Measurements from ENCODE around the gene ALDH16A1.

ALDH16A1 gene

DNA sequence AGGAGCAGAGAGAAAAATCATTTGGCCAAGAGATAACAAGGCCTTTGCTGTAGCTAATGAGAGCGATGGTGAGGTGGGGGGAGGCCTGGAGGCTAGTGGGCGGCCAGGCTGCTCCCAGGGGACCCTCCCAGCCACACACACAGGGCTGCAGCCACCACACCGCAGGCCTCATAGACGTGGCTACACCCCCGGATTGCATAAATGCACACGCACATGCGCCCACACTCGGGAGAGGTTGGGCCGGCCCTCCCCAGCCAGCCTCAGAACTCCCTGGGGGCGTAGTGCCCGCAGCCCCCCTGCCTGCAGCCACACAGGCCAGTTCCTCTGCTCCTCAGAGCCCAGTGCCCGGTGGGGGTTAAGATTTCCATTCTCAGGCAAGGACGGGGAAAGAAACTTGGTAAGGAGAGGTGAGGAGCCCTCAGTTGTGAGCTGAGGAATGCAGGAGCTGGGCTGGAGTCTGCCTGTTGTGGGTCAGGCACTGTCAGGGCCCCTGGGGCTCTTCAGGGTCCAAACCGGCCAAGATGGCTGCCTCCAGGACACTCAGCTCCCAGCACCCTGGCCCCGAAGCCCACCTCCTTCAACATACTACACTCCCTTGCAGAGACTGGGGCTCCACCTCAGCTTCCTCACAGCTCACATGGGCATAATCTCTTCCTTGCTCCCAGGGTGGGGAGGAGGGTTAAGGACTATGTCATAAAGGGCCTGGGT lies 37.8 kb upstream of the ALDH16A1 start:
- no peaks in the 10 kb centered on the region for H3K9me3 ChIP-seq (ENCODE audit: control insufficient read depth in 5 of 5, low read length in 5 of 5)
- H3K9ac ChIP-seq (ENCODE audit: low read length in 5 of 5) = no peak overlapping the region
- no peak overlapping the region for H3K27ac ChIP-seq (ENCODE audit: low read depth, low read length)
- peaks cover 0 to 2% (median 0%) of the 10 kb centered on the region in 5 donors for H3K4me1 ChIP-seq (ENCODE audit: control insufficient read depth in 5 of 5, insufficient read depth in 5 of 5, low read length in 5 of 5)
- peaks cover 14 to 47% (median 34%) of the 10 kb centered on the region in 5 donors for H3K27me3 ChIP-seq (ENCODE audit: control insufficient read depth in 5 of 5, insufficient read depth in 4 of 5, low read length in 5 of 5)
- H3K36me3 ChIP-seq (ENCODE audit: control insufficient read depth in 5 of 5, insufficient read depth in 5 of 5, low read length in 5 of 5) = no peaks in the 10 kb centered on the region
- no peak overlapping the region for H3K4me3 ChIP-seq (ENCODE audit: low read depth in 1 of 5, low read length in 5 of 5)

DNA sequence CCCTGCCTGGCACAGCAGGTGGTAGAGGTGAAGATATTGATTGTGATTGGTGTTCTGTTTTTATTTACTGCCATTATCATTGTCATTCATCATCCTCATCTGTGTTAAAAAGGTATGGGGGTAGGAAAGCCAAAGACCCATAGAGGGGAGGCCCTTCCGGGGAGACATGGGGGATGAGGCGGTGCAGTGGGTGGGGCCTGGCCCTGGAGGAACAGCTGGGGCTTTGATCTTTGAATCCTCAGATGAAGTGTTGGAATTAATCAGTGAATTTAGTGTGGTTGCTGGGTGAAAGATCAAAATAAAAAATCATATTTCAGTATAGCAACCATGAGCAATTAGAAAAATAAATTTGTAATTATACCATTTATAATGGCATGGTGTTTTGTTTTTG lies 37.2 kb upstream of the ALDH16A1 start:
- no peak overlapping the region for H3K4me3 ChIP-seq (ENCODE audit: low read depth in 1 of 5, low read length in 5 of 5)
- H3K4me1 ChIP-seq (ENCODE audit: control insufficient read depth in 5 of 5, insufficient read depth in 5 of 5, low read length in 5 of 5) = peaks cover 0 to 5% (median 3%) of the 10 kb centered on the region in 5 donors
- peaks cover 14 to 51% (median 36%) of the 10 kb centered on the region in 5 donors for H3K27me3 ChIP-seq (ENCODE audit: control insufficient read depth in 5 of 5, insufficient read depth in 4 of 5, low read length in 5 of 5)
- no peak overlapping the region for H3K9ac ChIP-seq (ENCODE audit: low read length in 5 of 5)
- no peaks in the 10 kb centered on the region for H3K9me3 ChIP-seq (ENCODE audit: control insufficient read depth in 5 of 5, low read length in 5 of 5)
- no peaks in the 10 kb centered on the region for H3K36me3 ChIP-seq (ENCODE audit: control insufficient read depth in 5 of 5, insufficient read depth in 5 of 5, low read length in 5 of 5)
- no peak overlapping the region for H3K27ac ChIP-seq (ENCODE audit: low read depth, low read length)

DNA sequence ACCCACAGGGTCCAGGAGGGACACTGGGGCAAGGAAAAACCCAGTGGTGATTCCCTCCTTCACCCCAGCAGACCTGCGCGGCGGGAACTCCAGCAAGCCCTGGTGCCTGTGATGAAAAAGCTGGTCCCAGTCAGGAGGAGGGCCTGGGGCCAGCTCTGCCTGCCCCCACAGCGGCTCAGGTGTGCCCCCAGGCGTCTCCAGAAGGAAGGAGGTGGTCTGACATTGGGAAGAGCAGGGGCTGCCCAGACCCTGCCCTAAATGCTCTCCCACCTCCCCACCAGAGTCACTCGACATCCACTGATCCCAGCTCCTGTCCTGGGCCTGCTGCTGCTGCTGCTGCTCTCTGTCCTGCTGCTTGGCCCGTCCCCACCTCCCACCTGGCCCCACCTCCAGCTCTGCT lies 35.9 kb upstream of the ALDH16A1 start:
- H3K4me3 ChIP-seq (ENCODE audit: low read depth in 1 of 5, low read length in 5 of 5) = no peak overlapping the region
- peaks cover 21 to 58% (median 45%) of the 10 kb centered on the region in 5 donors for H3K27me3 ChIP-seq (ENCODE audit: control insufficient read depth in 5 of 5, insufficient read depth in 4 of 5, low read length in 5 of 5)
- no peak overlapping the region for H3K9ac ChIP-seq (ENCODE audit: low read length in 5 of 5)
- no peak overlapping the region for H3K27ac ChIP-seq (ENCODE audit: low read depth, low read length)
- no peaks in the 10 kb centered on the region for H3K36me3 ChIP-seq (ENCODE audit: control insufficient read depth in 5 of 5, insufficient read depth in 5 of 5, low read length in 5 of 5)
- no peaks in the 10 kb centered on the region for H3K9me3 ChIP-seq (ENCODE audit: control insufficient read depth in 5 of 5, low read length in 5 of 5)
- H3K4me1 ChIP-seq (ENCODE audit: control insufficient read depth in 5 of 5, insufficient read depth in 5 of 5, low read length in 5 of 5) = peaks cover 0 to 15% (median 11%) of the 10 kb centered on the region in 5 donors

DNA sequence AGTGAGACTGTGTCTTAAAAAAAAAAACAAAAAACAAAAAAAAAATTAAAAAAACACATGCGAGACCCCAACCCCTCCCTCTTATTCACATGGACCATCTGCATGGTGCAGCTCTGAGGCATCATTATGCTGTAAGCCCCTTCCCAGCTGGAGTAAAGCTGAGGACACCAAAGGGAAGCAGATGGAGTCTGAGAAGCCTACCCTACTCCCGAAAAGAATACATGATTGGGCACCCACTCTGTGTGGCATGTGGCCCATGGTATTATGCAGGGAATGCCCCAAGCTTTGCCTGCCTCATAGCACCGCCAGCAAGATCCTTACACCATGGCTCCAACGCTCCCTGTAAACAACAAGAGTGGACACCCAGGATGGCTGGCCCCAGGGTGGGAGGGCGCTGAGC lies 34.5 kb upstream of the ALDH16A1 start:
- Histone ChIP-seq H3K4me1 (ENCODE audit: control insufficient read depth in 5 of 5, insufficient read depth in 5 of 5, low read length in 5 of 5) (peaks cover 0 to 26% (median 25%) of the 10 kb centered on the region in 5 donors), H3K27ac (ENCODE audit: low read depth, low read length) (no peak overlapping the region), H3K4me3 (ENCODE audit: low read depth in 1 of 5, low read length in 5 of 5) (no peak overlapping the region), H3K9ac (ENCODE audit: low read length in 5 of 5) (no peak overlapping the region), H3K9me3 (ENCODE audit: control insufficient read depth in 5 of 5, low read length in 5 of 5) (no peaks in the 10 kb centered on the region), H3K36me3 (ENCODE audit: control insufficient read depth in 5 of 5, insufficient read depth in 5 of 5, low read length in 5 of 5) (no peaks in the 10 kb centered on the region), H3K27me3 (ENCODE audit: control insufficient read depth in 5 of 5, insufficient read depth in 4 of 5, low read length in 5 of 5) (peaks cover 35 to 72% (median 59%) of the 10 kb centered on the region in 5 donors)

DNA sequence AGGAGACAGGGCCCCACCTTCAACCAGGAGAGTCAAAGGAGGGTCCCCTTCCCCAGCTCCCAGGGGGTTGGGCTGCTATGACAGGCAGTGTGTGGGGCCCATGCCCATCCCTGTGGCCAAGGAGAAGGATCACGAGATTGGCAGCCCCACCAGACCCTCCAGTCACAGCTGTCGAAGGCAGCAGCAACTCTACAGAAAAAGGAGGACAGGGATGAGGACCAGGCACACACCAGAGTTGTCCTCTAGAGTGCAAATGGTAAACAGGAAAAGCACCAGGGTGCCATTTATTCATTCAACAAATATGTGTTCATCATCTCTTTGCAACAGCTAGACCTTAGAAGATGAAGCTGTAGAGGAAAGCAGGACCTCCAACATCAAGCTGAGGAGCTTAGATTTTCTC lies 33.9 kb upstream of the ALDH16A1 start:
- Histone ChIP-seq H3K9me3 (ENCODE audit: control insufficient read depth in 5 of 5, low read length in 5 of 5) (no peaks in the 10 kb centered on the region), H3K36me3 (ENCODE audit: control insufficient read depth in 5 of 5, insufficient read depth in 5 of 5, low read length in 5 of 5) (no peaks in the 10 kb centered on the region), H3K9ac (ENCODE audit: low read length in 5 of 5) (no peak overlapping the region), H3K27ac (ENCODE audit: low read depth, low read length) (no peak overlapping the region), H3K27me3 (ENCODE audit: control insufficient read depth in 5 of 5, insufficient read depth in 4 of 5, low read length in 5 of 5) (peaks cover 40 to 74% (median 64%) of the 10 kb centered on the region in 5 donors), H3K4me3 (ENCODE audit: low read depth in 1 of 5, low read length in 5 of 5) (no peak overlapping the region), H3K4me1 (ENCODE audit: control insufficient read depth in 5 of 5, insufficient read depth in 5 of 5, low read length in 5 of 5) (peaks cover 0 to 26% (median 26%) of the 10 kb centered on the region in 5 donors)

DNA sequence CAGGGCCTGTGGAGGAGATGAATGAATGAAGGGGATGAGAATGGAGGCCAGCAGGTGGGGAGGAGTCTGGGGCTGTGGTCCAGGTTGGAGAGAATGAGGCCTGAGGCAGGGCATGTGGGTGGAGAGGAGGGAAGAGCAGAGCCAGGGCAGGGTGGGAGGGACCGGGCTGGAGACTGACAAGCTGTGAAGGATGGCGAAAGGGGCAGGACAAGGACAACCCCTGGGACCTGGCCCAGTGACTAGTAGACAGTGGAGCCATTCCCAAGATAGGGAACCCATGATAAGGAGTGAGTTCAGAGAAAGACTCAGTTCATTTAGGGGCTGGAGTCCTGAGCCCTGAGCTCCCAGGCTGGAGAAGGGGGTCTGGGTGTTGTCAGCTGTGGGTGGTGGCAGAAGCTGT lies 32.8 kb upstream of the ALDH16A1 start:
- Histone ChIP-seq H3K9me3 (ENCODE audit: control insufficient read depth in 5 of 5, low read length in 5 of 5) (no peaks in the 10 kb centered on the region), H3K27me3 (ENCODE audit: control insufficient read depth in 5 of 5, insufficient read depth in 4 of 5, low read length in 5 of 5) (peaks cover 38 to 78% (median 67%) of the 10 kb centered on the region in 5 donors), H3K36me3 (ENCODE audit: control insufficient read depth in 5 of 5, insufficient read depth in 5 of 5, low read length in 5 of 5) (no peaks in the 10 kb centered on the region), H3K27ac (ENCODE audit: low read depth, low read length) (no peak overlapping the region), H3K9ac (ENCODE audit: low read length in 5 of 5) (no peak overlapping the region), H3K4me3 (ENCODE audit: low read depth in 1 of 5, low read length in 5 of 5) (no peak overlapping the region), H3K4me1 (ENCODE audit: control insufficient read depth in 5 of 5, insufficient read depth in 5 of 5, low read length in 5 of 5) (peaks cover 0 to 26% (median 26%) of the 10 kb centered on the region in 5 donors)

DNA sequence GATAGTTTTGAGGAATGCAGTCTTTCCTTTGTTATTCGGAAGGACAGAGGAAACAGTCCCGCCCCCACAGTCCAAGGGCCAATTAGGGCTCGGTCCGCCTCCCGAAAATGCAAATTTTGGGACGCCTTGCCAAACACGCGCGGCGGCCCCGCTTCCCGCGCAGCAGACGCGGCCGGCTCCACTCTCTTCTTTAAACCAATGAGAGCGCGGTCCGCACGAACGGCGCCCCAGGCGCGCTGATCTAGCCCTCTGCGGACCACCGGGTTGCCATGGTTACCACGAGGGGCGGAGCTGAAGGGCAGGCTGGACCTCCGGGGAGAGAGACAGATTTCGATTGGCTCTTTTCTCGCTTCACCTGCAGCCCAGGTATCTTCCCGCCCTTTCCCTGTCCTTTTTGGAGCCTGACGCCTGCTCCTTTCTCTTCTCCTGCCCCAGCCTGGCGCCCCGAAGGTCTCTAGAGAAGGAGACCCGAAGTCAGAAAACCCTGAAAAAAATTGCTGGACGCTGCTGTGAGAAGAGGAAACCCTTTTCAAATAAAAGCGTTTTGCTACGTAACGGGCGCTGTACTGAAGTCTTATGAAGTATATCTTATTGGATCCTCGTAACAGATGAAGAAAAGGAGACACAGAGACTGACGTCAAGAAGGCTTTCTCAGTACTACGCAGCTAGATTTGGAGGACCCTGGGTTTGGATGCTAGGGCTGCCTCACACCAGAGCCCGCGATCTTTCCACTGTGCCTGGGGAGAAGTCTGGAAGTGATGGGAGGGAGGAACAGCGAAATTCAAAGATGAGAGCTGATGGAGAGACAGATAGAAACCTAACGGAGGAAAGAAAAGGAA lies 31.8 kb upstream of the ALDH16A1 start:
- H3K27ac ChIP-seq (ENCODE audit: low read depth, low read length) = no peak overlapping the region
- H3K36me3 ChIP-seq (ENCODE audit: control insufficient read depth in 5 of 5, insufficient read depth in 5 of 5, low read length in 5 of 5) = no peaks in the 10 kb centered on the region
- no peak overlapping the region for H3K9ac ChIP-seq (ENCODE audit: low read length in 5 of 5)
- H3K4me3 ChIP-seq (ENCODE audit: low read depth in 1 of 5, low read length in 5 of 5) = peak overlapping the region in 2 of 5 donors; percentile 19 to 32
- H3K9me3 ChIP-seq (ENCODE audit: control insufficient read depth in 5 of 5, low read length in 5 of 5) = no peaks in the 10 kb centered on the region
- H3K27me3 ChIP-seq (ENCODE audit: control insufficient read depth in 5 of 5, insufficient read depth in 4 of 5, low read length in 5 of 5) = peaks cover 41 to 84% (median 71%) of the 10 kb centered on the region in 5 donors
- H3K4me1 ChIP-seq (ENCODE audit: control insufficient read depth in 5 of 5, insufficient read depth in 5 of 5, low read length in 5 of 5) = peaks cover 0 to 30% (median 26%) of the 10 kb centered on the region in 5 donors

DNA sequence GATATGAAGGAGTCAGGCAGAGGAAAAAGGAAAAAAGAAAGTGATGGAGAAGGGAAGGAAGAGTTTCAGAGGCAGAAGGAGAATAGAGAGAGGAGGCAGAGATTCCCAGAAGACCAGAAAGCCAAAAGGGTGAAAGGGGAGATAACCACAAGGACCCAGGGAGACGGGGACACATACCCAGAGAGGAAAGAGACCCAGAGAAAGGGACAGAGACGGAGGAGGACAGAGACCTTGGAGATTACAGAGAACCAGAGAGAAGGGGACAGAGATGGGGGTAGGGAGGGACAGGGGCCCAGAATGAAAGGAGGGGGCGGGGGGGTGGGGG lies 31.2 kb upstream of the ALDH16A1 start:
- Histone ChIP-seq H3K36me3 (ENCODE audit: control insufficient read depth in 5 of 5, insufficient read depth in 5 of 5, low read length in 5 of 5) (no peaks in the 10 kb centered on the region), H3K4me1 (ENCODE audit: control insufficient read depth in 5 of 5, insufficient read depth in 5 of 5, low read length in 5 of 5) (peaks cover 0 to 30% (median 26%) of the 10 kb centered on the region in 5 donors), H3K27ac (ENCODE audit: low read depth, low read length) (no peak overlapping the region), H3K4me3 (ENCODE audit: low read depth in 1 of 5, low read length in 5 of 5) (no peak overlapping the region), H3K9ac (ENCODE audit: low read length in 5 of 5) (no peak overlapping the region), H3K27me3 (ENCODE audit: control insufficient read depth in 5 of 5, insufficient read depth in 4 of 5, low read length in 5 of 5) (peaks cover 46 to 84% (median 72%) of the 10 kb centered on the region in 5 donors), H3K9me3 (ENCODE audit: control insufficient read depth in 5 of 5, low read length in 5 of 5) (no peaks in the 10 kb centered on the region)

DNA sequence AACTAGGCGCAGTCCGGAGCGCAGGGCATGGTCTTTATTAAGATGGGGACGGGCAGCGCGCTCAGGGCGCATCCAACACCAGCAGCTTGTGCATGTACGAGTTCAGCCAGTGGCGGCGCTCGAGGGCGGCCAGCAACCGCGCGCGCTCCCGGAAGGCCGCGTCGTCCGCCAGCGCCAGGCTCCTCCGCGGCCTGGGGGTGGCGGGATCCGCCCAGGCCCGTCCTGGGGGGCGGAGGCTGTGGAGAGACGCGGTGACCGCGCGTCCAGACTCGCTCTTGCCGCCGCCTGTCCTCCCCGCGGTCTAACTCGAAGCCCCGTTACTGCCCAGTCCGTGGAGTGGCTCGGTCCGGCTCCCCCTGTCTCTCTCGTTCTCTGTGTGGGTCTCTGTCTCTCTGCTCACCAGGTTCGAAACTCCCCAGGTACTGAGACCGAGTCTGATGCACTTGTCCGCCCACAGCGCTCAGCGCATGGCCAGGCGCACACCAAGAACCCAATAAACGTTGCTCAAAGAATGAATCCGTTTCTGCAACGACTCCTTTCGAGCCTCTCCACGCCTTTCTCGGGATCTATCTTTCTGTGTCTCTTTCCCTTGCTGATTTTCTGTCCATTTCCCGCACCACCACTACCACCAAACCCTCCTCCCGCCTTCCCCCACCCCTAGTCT lies 30.5 kb upstream of the ALDH16A1 start:
- H3K4me1 ChIP-seq (ENCODE audit: control insufficient read depth in 5 of 5, insufficient read depth in 5 of 5, low read length in 5 of 5) = peaks cover 0 to 30% (median 26%) of the 10 kb centered on the region in 5 donors
- H3K27ac ChIP-seq (ENCODE audit: low read depth, low read length) = no peak overlapping the region
- no peaks in the 10 kb centered on the region for H3K36me3 ChIP-seq (ENCODE audit: control insufficient read depth in 5 of 5, insufficient read depth in 5 of 5, low read length in 5 of 5)
- peak overlapping the region in 4 of 5 donors; percentile 22 to 54 (median 40) for H3K4me3 ChIP-seq (ENCODE audit: low read depth in 1 of 5, low read length in 5 of 5)
- peaks cover 47 to 84% (median 71%) of the 10 kb centered on the region in 5 donors for H3K27me3 ChIP-seq (ENCODE audit: control insufficient read depth in 5 of 5, insufficient read depth in 4 of 5, low read length in 5 of 5)
- H3K9ac ChIP-seq (ENCODE audit: low read length in 5 of 5) = peak overlapping the region in 1 of 5 donors; percentile 16
- H3K9me3 ChIP-seq (ENCODE audit: control insufficient read depth in 5 of 5, low read length in 5 of 5) = no peaks in the 10 kb centered on the region

All from subcutaneous abdominal adipose tissue (tissue), 5 donors.